ENCODE data around the gene FSTL4.
A peak's percentile ranks its signal among the peaks of the same experiment; 100 is the strongest.

FSTL4 gene

DNA sequence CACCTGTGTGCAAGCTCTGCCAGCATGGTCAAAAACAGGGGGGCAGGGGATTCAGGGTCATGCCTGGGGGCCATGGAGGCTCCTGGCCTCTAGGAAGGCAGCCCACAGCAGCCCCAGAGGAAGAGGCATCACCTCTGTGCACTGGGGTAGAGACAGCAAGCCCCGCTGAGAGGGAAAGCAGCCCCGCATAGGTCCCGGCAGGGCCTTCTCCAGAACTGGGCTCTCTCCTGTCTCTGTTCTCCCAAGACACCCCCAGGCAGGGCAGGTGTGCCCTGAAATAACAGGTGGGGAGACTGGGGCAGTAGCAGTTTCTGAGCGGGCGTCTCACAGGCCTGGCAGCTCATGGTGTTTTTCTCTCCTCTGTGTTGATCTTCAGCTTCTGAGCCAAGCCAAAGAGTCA is 281.4 kb downstream of the FSTL4 start:
- DNase-seq (ENCODE audit: low read depth, low spot score) = no peak
- no peak overlapping the region for H3K4me3 ChIP-seq (ENCODE audit: low read length)

DNA sequence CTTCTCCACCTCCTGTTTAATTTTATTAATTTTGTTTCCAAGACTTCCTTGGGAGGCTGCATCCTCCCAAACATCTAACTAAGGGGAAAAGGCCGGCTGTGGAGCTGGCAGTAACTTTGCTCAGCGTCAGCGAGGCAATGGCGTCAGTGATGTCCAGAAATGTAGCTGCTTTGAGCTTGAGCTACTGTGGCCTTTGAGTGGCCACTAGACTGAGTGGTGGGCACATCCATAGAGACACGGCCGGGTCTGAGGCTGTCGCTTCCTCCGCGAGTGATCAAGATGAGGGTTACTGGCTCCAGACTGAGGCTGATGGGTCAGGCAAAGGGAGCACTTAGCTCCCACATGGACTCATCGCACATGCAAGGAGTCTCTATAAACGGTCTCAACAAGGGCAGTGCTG is 283.5 kb downstream of the FSTL4 start:
- DNase-seq (ENCODE audit: low read depth, low spot score) = no peak
- H3K4me3 ChIP-seq (ENCODE audit: low read length) = no peak overlapping the region

DNA sequence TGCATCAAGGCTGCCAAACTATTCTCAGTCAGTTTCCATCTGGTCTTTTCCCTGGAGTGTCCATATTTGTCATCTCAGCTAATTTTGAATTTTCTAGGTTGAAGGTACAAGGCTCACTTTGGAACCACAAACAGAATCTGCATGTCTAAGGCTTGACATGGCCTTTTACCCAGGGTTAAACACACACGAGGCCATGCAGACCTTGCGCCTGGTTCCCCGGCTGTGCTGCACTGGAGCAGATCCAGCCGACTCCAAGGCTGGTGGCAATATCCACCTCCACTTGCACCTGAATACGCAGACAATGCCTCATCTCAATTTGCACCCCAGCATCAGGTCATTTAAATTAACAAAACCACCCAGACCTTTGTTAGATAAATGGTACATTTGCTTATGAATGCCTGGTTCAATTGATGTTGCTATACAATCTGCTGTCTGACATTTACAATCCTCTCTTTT is 284.4 kb downstream of the FSTL4 start:
- no peak overlapping the region for H3K4me3 ChIP-seq (ENCODE audit: low read length)
- no peak for DNase-seq (ENCODE audit: low read depth, low spot score)

DNA sequence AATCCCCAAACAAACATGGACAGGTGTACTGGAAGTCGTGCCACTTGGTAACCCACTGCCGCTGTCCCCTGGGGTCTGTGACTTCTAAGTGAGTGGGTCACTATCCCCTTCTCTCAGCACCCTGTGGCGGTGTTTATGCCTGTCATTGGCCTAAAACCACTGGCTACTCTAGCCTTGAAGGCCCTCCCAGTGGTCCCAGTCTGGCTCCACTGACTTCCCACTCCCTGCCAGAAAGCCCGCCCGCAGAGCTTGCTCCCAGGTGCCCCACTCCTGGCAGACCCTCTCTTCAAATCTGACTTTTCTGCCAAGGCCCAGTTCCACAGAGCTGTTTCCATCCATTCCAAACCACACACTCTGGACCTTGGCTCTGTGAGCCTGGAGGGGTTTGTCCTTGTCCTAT is 286.0 kb downstream of the FSTL4 start:
- no peak overlapping the region for H3K4me3 ChIP-seq (ENCODE audit: low read length)
- no peak for DNase-seq (ENCODE audit: low read depth, low spot score)

DNA sequence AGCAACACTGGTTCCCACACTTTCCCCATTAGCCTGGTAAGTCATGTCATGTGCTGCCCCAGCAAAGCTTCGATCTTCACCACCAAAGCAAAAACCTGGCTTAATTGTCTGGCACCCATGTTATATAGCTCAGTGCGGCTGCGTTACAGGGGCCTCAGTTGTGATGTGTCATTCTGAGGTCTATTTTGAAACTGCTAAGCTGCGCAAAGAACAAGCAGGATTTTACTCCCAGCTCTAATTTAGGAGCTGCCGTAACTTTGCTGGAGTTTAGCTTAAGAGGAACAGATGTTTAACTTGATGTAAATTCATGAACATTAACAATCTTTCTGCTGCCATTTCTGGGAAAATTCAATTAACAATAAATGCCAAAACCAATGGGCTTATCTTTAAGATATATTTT is 286.5 kb downstream of the FSTL4 start:
- H3K4me3 ChIP-seq (ENCODE audit: low read length) = no peak overlapping the region
- DNase-seq (ENCODE audit: low read depth, low spot score) = no peak

DNA sequence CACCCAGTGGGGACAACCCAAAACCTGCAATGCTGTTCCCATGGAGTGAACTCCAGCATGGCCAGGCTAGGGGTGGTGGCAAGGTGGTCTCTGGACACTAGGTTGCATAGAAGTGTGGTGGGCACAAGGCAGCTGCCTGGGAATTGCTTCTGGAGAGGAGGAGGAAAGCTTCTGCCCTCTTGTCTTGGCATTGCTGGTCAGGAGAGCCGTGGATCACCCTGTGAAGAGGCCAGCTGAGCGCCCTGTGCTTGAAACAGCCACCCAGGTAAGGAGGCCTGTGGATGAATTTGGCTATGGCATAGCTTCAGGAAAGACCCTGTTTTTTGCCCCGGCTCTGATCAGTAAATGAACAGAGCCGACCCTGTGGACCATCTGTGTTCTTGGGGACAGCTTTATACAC is 287.4 kb downstream of the FSTL4 start:
- no peak overlapping the region for H3K4me3 ChIP-seq (ENCODE audit: low read length)
- DNase-seq (ENCODE audit: low read depth, low spot score) = no peak

DNA sequence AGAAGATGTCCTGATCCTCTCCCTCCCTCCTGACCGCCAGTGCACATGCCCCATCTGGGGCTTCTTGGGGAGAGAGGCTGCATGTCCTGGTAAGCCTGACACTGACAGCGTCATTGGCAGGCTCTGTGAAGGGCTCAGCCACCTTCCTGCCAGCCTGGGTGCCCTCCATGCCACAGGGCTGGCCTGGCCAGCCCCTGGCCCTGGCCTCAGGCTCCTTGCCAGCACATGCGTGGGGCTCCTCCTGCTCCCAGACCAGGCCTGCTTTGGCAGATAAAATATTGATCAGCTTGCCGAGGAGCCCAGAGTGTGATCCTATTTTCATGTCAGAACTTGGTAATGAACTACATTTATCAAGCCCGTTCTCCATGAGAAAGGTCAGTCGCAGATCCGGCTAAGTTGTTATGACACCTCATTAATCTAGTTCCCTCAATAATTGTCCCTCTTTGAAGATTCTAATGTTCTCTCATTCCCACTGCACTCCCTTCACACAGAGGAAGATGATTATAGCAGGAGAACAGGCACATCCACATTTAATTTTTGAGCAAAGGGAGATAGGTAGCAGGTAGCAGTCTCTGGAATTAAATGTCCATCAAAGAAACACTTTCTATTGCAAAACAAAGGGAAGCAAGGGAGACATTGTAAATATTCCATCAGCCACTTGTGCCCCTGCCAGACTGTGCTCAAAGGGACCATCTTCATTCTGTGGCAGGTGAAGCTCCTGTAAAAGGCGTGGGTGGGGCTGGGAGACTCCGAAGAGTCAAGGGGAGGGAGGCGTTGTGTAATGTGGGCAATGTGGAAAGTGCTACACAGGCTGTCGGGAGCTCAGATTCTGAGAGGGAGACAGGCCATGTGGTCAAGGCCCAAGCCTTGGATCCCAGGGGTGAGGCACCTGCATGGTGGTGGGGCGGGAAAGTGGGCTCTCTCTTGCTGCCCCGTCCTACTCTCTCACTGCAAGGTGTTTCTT is 288.6 kb downstream of the FSTL4 start:
- H3K4me3 ChIP-seq (ENCODE audit: low read length) = no peak overlapping the region
- no peak for DNase-seq (ENCODE audit: low read depth, low spot score)

DNA sequence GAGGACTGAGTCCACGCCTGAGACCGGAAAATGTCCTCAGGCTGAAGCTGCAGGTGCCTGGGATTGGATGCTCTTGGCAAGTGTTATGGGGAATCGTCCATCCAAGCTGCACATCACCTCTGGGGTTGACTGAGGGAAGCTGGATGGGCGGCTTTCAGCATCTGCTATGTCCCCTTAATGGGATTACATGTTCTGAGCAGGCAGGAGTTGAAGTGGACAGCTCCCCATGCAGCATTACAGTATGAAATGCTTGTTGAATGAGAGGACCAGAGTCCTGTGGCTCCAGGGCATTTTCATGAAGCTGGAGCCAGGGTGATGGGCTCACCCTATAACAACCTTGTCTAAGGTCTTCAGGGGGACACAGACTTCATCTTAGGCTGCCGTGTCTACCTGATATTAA is 289.6 kb downstream of the FSTL4 start:
- no peak for DNase-seq (ENCODE audit: low read depth, low spot score)
- no peak overlapping the region for H3K4me3 ChIP-seq (ENCODE audit: low read length)

DNA sequence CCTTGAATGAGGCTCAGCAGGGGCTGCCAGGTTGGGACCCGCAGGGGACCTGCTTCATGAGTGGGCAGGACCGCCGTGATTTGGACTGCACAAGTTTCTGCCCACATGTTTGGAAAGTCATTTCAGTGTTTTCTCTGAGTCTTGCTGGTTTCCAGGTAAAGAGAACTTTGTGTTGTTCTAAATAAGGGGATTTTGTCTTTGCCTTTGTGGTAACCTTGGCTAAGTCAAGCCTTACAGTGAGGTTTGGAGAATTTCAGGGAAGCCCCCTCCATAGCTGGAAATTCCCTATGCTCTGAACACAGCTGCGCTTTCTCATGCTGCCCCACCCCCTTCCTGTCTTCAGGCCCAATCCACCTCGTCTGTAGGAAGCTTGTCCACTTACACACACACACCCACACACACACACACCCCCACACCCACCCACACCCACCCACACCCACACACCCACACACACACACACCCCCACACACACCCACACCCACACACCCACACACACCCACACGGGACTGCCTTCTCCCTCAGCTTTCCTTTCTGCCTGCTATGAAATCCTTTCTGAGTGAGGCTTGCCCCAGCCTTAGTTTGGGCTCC is 290.4 kb downstream of the FSTL4 start:
- no peak for DNase-seq (ENCODE audit: low read depth, low spot score)
- no peak overlapping the region for H3K4me3 ChIP-seq (ENCODE audit: low read length)

DNA sequence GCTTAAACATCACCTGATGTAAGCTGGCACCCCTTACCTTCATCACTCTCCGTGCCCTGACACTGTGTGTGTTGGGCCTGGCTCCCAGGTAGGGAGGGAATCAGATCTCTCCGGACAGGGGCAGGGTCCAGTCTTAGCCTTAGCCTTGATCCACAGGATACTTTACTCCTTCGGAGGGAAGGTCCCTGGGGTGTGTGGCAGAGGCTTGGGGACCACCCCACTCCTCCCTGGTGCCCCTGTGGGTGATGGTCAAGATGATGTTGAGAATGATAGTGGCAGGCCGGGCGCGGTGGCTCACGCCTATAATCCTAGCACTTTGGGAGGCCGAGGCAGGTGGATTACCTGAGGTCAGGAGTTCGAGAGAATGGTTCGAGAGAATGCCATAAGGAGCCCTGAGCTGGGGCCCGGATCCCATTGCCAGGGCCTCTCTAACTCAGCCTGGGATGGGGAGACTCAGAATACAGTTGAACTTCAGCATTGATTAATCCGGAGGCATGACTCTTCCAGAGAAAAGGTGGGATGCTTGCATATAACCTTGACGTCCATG is 291.0 kb downstream of the FSTL4 start:
- H3K4me3 ChIP-seq (ENCODE audit: low read length) = no peak overlapping the region
- DNase-seq (ENCODE audit: low read depth, low spot score) = no peak

DNA sequence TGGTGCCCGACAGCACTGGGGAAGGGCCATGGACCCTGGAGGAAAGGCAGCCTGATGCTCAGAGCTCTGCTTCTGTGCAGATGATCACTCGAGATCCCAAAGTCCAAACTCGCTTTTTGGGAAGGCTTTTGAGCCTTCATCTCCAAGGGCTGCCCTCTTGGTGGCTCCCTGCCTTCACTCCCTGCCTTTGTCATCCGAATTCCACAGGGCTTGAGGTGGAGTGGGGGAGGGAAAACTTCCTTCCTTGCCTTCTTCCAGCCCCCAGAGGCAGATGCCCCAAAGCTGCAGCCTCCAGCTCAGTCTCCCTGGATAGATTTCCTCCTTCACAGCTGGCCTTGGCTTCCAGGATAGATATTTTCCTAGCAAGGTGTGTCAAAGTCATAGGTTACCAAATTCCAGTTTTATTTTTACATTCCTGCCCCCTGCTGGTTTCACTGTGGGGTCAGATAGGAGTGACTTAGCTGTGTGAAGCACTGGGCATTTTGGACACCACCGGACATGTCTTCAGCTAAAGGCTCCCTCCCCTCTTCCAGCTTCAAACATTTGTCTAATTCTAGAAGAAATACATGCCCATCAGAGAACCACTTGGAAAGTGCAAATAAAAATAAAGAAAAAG is 292.3 kb downstream of the FSTL4 start:
- no peak for DNase-seq (ENCODE audit: low read depth, low spot score)

DNA sequence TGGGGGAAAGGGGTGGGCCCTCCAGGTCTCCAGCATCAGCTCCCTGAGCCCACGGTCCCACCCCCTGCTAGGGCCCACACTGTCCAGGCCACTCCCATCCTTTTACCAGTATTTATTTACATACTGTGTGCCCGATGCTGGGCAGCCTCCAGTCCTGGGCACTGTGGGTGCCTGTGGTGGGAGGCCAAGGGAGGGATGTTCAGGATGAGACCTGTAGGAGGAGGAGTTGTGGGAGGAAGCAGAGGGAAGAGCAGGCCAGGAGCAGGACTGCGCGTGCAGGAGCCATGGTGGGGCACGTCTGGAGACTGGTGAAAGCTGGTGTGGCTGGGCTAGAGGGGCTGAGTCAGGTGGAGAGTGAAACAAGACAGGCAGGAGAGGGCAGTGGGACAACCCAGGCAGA is 293.1 kb downstream of the FSTL4 start:
- no peak overlapping the region for H3K4me3 ChIP-seq (ENCODE audit: low read length)
- DNase-seq (ENCODE audit: low read depth, low spot score) = no peak

More for the DNA sequence above, 292.3 kb downstream of the FSTL4 start:
- no peak overlapping the region for H3K4me3 ChIP-seq (ENCODE audit: low read length)

DNA sequence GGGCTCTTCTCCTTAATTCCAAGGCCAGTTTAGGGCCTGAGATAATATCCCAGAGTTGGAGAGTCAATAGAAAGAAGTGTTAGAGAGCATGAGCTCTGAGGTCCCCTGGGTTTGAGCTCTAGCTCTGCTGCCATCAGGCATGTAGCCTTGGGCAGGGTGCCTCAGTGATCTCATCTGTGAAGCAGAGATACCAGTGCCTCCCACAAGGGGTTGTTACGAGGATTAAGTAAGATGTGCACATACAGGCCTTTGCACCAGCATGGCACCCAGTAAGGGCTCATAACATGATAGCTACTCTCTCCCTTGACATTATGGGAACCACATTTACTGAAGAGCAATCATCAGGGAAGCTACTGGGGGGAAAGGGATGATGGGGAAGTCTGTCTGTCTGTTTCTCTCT is 294.8 kb downstream of the FSTL4 start:
- peak; percentile 12 for DNase-seq (ENCODE audit: low read depth, low spot score)
- H3K4me3 ChIP-seq (ENCODE audit: low read length) = no peak overlapping the region

DNA sequence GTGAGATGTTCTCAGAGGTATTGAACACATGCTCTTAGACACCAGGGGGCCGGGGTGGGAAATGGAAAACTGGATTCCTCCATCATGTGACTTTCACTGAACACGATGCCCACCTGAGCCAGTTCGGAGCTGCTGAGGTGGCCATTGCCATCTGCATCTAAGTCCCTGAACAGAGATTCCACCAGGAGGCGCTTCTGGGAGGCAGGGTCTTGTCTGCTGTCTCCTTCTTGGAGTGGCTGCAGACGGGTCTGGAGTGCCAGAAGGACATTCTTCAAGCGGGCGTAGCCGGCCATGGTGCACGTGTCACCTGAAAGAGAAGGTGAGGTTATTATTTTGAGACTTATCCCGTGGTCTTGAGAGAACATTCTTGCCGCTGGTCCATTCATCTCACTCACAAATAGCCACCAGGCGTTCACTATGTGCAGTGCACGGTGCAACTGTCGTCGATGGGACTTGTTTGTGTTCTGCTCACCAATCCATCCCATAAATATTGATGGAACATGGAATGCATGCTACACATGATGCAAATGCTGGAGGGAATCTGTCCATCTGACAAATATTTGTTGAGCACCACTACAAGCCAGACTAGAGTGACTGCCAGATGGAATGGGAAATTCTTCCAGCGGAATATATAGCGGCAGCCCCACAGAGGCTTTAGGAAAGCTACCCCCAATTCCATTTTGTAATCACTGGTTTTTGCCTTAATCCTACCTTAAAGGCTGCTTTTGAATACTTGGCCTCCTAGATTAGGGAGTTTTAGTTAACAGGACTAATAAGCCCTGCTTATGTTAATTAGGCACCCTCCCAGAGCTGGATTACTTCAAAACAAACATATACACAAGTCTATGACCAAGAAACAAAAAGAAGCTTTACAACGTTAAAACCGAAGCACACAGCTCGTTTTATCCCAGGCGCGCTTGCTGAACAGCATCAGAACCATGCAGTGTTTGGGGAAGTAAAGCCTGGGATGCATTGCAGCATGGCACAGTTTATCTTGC is 295.7 kb downstream of the FSTL4 start:
- DNase-seq (ENCODE audit: low read depth, low spot score) = peak; percentile 37
- no peak overlapping the region for H3K4me3 ChIP-seq (ENCODE audit: low read length)

DNA sequence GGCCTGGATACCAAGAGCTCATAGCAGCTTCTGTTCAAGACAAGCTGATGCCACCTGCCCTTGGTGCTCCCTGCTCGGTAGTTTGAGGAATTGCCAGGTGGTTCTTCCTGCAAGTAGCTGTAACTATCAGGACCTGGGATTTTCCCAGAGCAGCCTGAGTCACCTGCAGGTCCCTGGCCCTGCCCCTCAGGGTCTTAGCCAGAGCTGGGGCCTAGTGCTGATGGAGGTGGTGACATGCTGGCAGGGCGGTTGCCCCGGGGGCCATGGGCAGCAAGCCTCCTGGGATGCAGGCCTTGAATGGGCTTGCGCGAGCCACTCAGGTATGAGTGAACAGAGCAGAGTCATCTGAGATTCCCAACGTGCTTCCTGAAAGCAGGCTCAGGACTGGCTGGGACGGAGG is 298.3 kb downstream of the FSTL4 start:
- no peak for DNase-seq (ENCODE audit: low read depth, low spot score)
- H3K4me3 ChIP-seq (ENCODE audit: low read length) = no peak overlapping the region

DNA sequence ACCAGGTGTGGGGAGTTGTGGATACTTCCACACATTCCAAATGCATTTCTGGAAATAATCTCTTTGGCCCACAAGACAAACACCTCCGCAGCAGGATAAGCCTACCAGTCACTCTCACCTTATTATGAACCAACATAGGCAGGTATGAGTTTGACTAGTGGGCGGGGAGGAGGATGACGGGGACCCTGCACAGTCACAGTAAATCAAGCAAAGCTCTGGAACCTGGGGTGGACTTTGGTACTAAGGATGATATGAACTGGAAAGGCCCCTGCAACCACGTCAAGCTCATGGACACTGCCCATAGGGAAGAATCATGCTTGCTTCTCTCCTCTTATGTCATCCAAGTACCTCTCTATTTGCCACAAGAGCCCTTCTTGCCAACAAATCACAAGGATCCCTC is 301.2 kb downstream of the FSTL4 start:
- no peak overlapping the region for H3K4me3 ChIP-seq (ENCODE audit: low read length)
- no peak for DNase-seq (ENCODE audit: low read depth, low spot score)

DNA sequence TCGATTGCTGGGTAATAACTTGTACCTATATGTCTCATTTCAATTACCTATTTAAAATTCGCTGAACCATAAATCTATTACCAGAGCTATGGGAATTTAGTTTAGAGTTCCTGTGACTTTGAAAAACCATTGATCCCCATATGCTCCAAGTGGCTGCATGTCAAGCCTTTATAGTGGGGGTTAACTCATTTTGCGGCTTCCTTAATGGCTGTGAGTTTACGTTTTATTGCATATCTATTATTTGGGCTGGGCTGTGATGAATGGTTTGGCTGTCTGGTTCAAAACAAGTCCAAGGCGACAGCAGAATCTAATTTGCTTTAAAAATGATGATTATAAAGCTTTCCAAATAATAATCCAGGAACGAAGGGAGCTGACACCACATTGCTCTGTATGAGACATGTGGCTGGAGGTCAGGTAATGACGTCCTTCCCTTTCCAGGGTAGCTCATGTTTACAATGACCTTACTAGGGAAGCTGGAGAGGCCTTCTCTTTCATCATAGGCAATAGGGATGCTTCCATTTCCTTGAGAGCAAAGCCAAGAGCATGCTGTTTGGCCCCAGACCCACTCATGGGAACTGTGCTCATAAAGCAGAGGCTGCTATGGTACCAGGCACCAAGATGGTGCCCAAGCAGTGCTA is 302.2 kb downstream of the FSTL4 start:
- no peak for DNase-seq (ENCODE audit: low read depth, low spot score)
- H3K4me3 ChIP-seq (ENCODE audit: low read length) = no peak overlapping the region

DNA sequence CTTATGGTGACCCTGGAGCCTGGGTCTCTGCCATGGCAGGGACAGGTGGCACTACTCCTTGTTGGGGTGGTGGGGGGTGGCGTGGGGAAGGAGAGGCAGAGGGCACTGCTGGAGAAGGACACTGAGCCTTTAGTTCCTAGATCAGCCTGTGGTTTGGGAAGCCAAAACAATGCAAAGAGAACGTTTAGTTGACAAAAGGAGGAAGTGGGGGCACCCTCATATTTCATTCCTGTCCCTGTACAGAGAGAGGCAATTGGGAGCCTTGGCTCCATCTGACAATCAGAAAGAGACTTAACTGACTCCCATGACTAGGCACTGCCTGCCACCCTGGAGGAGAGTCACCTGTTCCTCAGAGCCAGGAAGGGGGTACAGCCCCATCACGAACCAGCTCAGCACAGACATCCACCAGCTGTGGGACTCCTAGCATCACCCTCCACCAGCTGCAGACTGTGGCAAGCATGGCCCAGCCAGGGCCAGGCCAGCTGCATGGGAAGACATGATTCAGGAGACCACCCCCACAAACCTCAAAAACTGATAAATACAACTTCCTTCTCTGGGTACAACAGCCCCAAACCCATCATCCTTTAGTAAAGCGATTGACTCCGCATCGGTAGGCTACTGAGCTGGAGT is 303.1 kb downstream of the FSTL4 start:
- no peak overlapping the region for H3K4me3 ChIP-seq (ENCODE audit: low read length)
- DNase-seq (ENCODE audit: low read depth, low spot score) = peak; percentile 71
